Panc1 (cell line): ENCODE data around the gene SPO11. TPM values are rescaled to one million over a fixed set of nuclear protein-coding genes. Genes with fewer than 3 reads are reported as not detected.
A peak's percentile ranks its signal among the peaks of the same experiment; 100 is the strongest.

ENCODE experiments used
- ATAC-seq: fragments of 200-7000 bp; cut with Tn5 transposase; 2 replicates; pipeline ENCODE4 v1.9.1; 2020; ENCODE audit warnings: mild to moderate bottlenecking, moderate library complexity
- BruUV-seq: library from RNA; stranded (reverse); fragments of 400-500 nt; replicated peaks from 2 replicates; lab custom pipeline; 2021; lab: Mats Ljungman, UMichigan
- CTCF ChIA-PET: fragments of 300-600 bp; sonication (Branson Sonifier 250); formaldehyde crosslinking; loops from one replicate; lab custom pipeline; 2022; ENCODE audit warnings: antibody characterized with exemption; lab: Charles Lee
- POLR2A ChIA-PET: fragments of 300-600 bp; sonication (Branson Sonifier 250); formaldehyde crosslinking; loops from one replicate; lab custom pipeline; 2022; ENCODE audit warnings: antibody characterized with exemption; lab: Charles Lee
- DNase-seq: peaks from one replicate; pipeline ENCODE4 v3.0.0-alpha.2; 2010; ENCODE audit warnings: low read depth, low spot score
- H3K27ac ChIP-seq: 2 replicates; pipeline ENCODE4 v1.5.1; 2011; ENCODE audit warnings: mild to moderate bottlenecking, low read length, inconsistent platforms
- H3K27me3 ChIP-seq: fragments of 200-500 bp; sonication (Bioruptor generic); 2 replicates; pipeline ENCODE4 v1.6.0; 2014; ENCODE audit warnings: low read length, inconsistent platforms; ENCODE audit not compliant: control insufficient read depth, insufficient read depth
- H3K36me3 ChIP-seq: fragments of 200-500 bp; sonication (Bioruptor generic); 2 replicates; pipeline ENCODE4 v1.5.1; 2014; ENCODE audit warnings: inconsistent platforms, mild to moderate bottlenecking, low read length, moderate library complexity; ENCODE audit not compliant: control insufficient read depth, insufficient read depth
- H3K4me1 ChIP-seq: 2 replicates; pipeline ENCODE4 v1.5.1; 2011; ENCODE audit warnings: inconsistent platforms, mild to moderate bottlenecking, low read length, moderate library complexity; ENCODE audit not compliant: control insufficient read depth, insufficient read depth
- H3K4me3 ChIP-seq, 2 experiments: 2 replicates each; pipeline ENCODE4 v1.5.1; 2011 to 2012; ENCODE audit warnings: low read depth in 2 of 2, low read length in 2 of 2, mild to moderate bottlenecking in 2 of 2, inconsistent platforms in 1 of 2, moderate library complexity in 1 of 2
- H3K9me3 ChIP-seq: fragments of 200-500 bp; sonication (Bioruptor generic); 2 replicates; pipeline ENCODE4 v1.5.1; 2014; ENCODE audit warnings: low read depth, mild to moderate bottlenecking, inconsistent platforms, low read length, moderate library complexity; ENCODE audit not compliant: control insufficient read depth, insufficient read depth
- POLR2AphosphoS5 ChIP-seq: IDR thresholded peaks from 2 replicates; pipeline ENCODE4 v1.6.1; 2012; ENCODE audit warnings: mild to moderate bottlenecking, low read depth, low read length, moderate library complexity
- REST ChIP-seq, 2 experiments: IDR thresholded peaks; 2 replicates each; pipeline ENCODE4 v1.6.1; 2011 to 2012; ENCODE audit warnings: low read depth in 2 of 2, control low read depth in 1 of 2, low read length in 1 of 2, mild to moderate bottlenecking in 1 of 2, moderate library complexity in 1 of 2; ENCODE audit not compliant: insufficient read depth in 1 of 2
- SIN3A ChIP-seq: IDR thresholded peaks from 2 replicates; pipeline ENCODE4 v1.6.1; 2012; ENCODE audit warnings: low read depth, mild to moderate bottlenecking, low read length, moderate library complexity, borderline replicate concordance; ENCODE audit not compliant: insufficient read depth
- TCF7L2 ChIP-seq: IDR thresholded peaks from 2 replicates; pipeline ENCODE4 v1.6.1; 2011; ENCODE audit warnings: mild to moderate bottlenecking, low read depth, low read length, inconsistent platforms
- in situ Hi-C: cut with HindIII; loops from 2 replicates; pipeline ENCODE4 v1.10.0; 2016; ENCODE audit warnings: low sequenced_read_pairs, low pct_unique_long_range_greater_than_20kb
- intact Hi-C: fragments of 100-400 bp; cut with micrococcal nuclease; formaldehyde crosslinking; loops from one replicate; pipeline ENCODE4 v1.10.0; 2022; ENCODE audit not compliant: unreplicated experiment
- total RNA-seq: library from RNA; stranded (reverse); gene quantifications from one replicate; pipeline ENCODE4 v1.2.1, GENCODE V29; 2021; ENCODE audit not compliant: unreplicated experiment
- TF ChIP-seq, protein P1 (sequence below): fragments of 450-650 bp; IDR thresholded peaks from 2 replicates; pipeline ENCODE4 v1.5.1; 2017; ENCODE audit warnings: mild to moderate bottlenecking

SPO11 gene
- total RNA-seq, 1 experiment from 2014 or later: not detected

- peak overlapping the region; percentile 27 to 54 for H3K4me3 ChIP-seq
- CTCF ChIA-PET: no interaction called here
- intact Hi-C loops: no loop called here
- ATAC-seq (peak; percentile 86), DNase-seq (no peak)
- TF ChIP-seq, protein P1, sequence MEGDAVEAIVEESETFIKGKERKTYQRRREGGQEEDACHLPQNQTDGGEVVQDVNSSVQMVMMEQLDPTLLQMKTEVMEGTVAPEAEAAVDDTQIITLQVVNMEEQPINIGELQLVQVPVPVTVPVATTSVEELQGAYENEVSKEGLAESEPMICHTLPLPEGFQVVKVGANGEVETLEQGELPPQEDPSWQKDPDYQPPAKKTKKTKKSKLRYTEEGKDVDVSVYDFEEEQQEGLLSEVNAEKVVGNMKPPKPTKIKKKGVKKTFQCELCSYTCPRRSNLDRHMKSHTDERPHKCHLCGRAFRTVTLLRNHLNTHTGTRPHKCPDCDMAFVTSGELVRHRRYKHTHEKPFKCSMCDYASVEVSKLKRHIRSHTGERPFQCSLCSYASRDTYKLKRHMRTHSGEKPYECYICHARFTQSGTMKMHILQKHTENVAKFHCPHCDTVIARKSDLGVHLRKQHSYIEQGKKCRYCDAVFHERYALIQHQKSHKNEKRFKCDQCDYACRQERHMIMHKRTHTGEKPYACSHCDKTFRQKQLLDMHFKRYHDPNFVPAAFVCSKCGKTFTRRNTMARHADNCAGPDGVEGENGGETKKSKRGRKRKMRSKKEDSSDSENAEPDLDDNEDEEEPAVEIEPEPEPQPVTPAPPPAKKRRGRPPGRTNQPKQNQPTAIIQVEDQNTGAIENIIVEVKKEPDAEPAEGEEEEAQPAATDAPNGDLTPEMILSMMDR: no peak; the same call in 1 of the 2 replicates
- no peak for TF ChIP-seq REST (IDR thresholded peaks at IDR 0.05; ENCODE audit: insufficient read depth in 1 of 2, low read depth in 2 of 2, low read length in 1 of 2)
- no peak for TF ChIP-seq TCF7L2
- TF ChIP-seq POLR2AphosphoS5: peak; percentile 39; the same call in 1 of the 2 replicates
- TF ChIP-seq SIN3A: no peak
- no TSS peak for BruUV-seq
- H3K27me3 ChIP-seq: no peaks in the 10 kb centered on the region
- POLR2A ChIA-PET: no interaction called here
- H3K9me3 ChIP-seq: no peaks in the 10 kb centered on the region
- H3K27ac ChIP-seq: peak overlapping the region; percentile 89
- H3K4me1 ChIP-seq: peaks cover 20% of the 10 kb centered on the region
- in situ Hi-C loops: no loop called here
- peaks cover 2% of the 10 kb centered on the region for H3K36me3 ChIP-seq
These were observed 59.5 kb downstream of the SPO11 start for GRCh38 chr20:57388953-57389694.

GRCh38 chr20:57389695-57390603, 60.3 kb downstream of the SPO11 start:
- Histone ChIP-seq H3K36me3 (peaks cover 2% of the 10 kb centered on the region; the same call in 1 of the 2 replicates), H3K9me3 (no peaks in the 10 kb centered on the region), H3K27me3 (no peaks in the 10 kb centered on the region), H3K4me3 (peak overlapping the region; percentile 27 to 54), H3K27ac (peak overlapping the region; percentile 89), H3K4me1 (peaks cover 20% of the 10 kb centered on the region)
- ChIA-PET CTCF (interaction anchor here (1.0 kb wide), 1 partner anchor 109 kb away, joined by 3 read pairs; no protein-coding TSS in a partner anchor), POLR2A (no interaction called here)
- in situ Hi-C loops: no loop called here
- no peak for DNase-seq
- TF ChIP-seq, protein P1: no peak
- TF ChIP-seq SIN3A (no peak), POLR2AphosphoS5 (no peak), TCF7L2 (no peak), REST (IDR thresholded peaks at IDR 0.05; ENCODE audit: insufficient read depth in 1 of 2, low read depth in 2 of 2, low read length in 1 of 2) (no peak)
- intact Hi-C loops: no loop called here
- no peak for ATAC-seq
- BruUV-seq: no TSS peak
